CD4-positive, CD25-positive, alpha-beta regulatory T cell (primary cell): Measurements from ENCODE around the gene BAZ2B. TPM values are rescaled to one million over a fixed set of nuclear protein-coding genes. Genes with fewer than 3 reads are reported as not detected.

ENCODE experiments used
- ATAC-seq, 2 donors: fragments of 150-1000 bp; cut with Tn5 transposase; one replicate each; pipeline ENCODE4 v1.10.0; 2021; ENCODE audit warnings: low read depth in 2 of 2, moderate number of reproducible peaks in 2 of 2, moderate library complexity in 1 of 2
- DNase-seq, 3 donors: peaks; one replicate each; pipeline versions ENCODE4 v3.0.0 to v3.0.0-alpha.2; 2012 to 2022; ENCODE audit warnings: mixed read lengths in 1 of 3
- H3K27ac ChIP-seq: one replicate; pipeline ENCODE4 v1.7.0; 2013; ENCODE audit warnings: mild to moderate bottlenecking, low read length; ENCODE audit not compliant: insufficient read depth, poor library complexity, severe bottlenecking
- H3K27me3 ChIP-seq: one replicate; pipeline ENCODE4 v1.7.0; 2013; ENCODE audit warnings: low read length; ENCODE audit not compliant: control insufficient read depth, insufficient read depth
- H3K36me3 ChIP-seq: one replicate; pipeline ENCODE4 v1.7.0; 2013; ENCODE audit warnings: mild to moderate bottlenecking, low read length, moderate library complexity; ENCODE audit not compliant: control insufficient read depth, insufficient read depth
- H3K4me1 ChIP-seq: 2 replicates; pipeline ENCODE4 v1.7.0; 2013; ENCODE audit warnings: mild to moderate bottlenecking, low read length; ENCODE audit not compliant: insufficient read depth, control insufficient read depth, poor library complexity, severe bottlenecking
- H3K4me3 ChIP-seq: one replicate; pipeline ENCODE4 v1.7.0; 2013; ENCODE audit warnings: low read depth, mild to moderate bottlenecking, low read length, moderate library complexity
- H3K9me3 ChIP-seq, 2 experiments: 1 replicate in 1 of 2; 2 replicates in 1 of 2; pipeline ENCODE4 v1.7.0; 2013; ENCODE audit warnings: low read length in 2 of 2, mild to moderate bottlenecking in 1 of 2, moderate library complexity in 1 of 2; ENCODE audit not compliant: control insufficient read depth in 2 of 2
- H3K27ac Mint-ChIP-seq, 3 donors: one replicate each; pipeline ENCODE4 v1.8.0; 2020 to 2022; ENCODE audit warnings: mild to moderate bottlenecking in 3 of 3, mixed read lengths in 3 of 3, moderate library complexity in 2 of 3
- H3K27me3 Mint-ChIP-seq: one replicate; pipeline ENCODE4 v1.8.0; 2022; ENCODE audit warnings: mild to moderate bottlenecking, mixed read lengths
- H3K36me3 Mint-ChIP-seq: one replicate; pipeline ENCODE4 v1.8.0; 2020; ENCODE audit warnings: mixed read lengths
- H3K4me1 Mint-ChIP-seq, 4 donors: one replicate each; pipeline ENCODE4 v1.8.0; 2020 to 2022; ENCODE audit warnings: mixed read lengths in 4 of 4, mild to moderate bottlenecking in 1 of 4
- H3K4me3 Mint-ChIP-seq, 4 donors: one replicate each; pipeline ENCODE4 v1.8.0; 2020 to 2022; ENCODE audit warnings: mild to moderate bottlenecking in 4 of 4, mixed read lengths in 4 of 4, moderate library complexity in 3 of 4
- H3K9me3 Mint-ChIP-seq, 7 donors: one replicate each; pipeline ENCODE4 v1.8.0; 2020 to 2022; ENCODE audit warnings: mixed read lengths in 7 of 7, mild to moderate bottlenecking in 3 of 7, moderate library complexity in 2 of 7
- polyA plus RNA-seq, 4 donors: library from polyadenylated mRNA; unstranded; fragments of 300-500 nt; fragmentation: Illumina TruSeq; gene quantifications; one replicate each; pipeline ENCODE4 v1.2.3, GENCODE V29; 2021
- total RNA-seq: library from RNA; stranded (reverse); gene quantifications from one replicate; pipeline ENCODE4 v1.2.3, GENCODE V29; 2022

Gene BAZ2B
- total and polyA plus RNA-seq, 5 donors from 2014 or later: 7.8 to 39.6 (median 9.6) TPM

DNA sequence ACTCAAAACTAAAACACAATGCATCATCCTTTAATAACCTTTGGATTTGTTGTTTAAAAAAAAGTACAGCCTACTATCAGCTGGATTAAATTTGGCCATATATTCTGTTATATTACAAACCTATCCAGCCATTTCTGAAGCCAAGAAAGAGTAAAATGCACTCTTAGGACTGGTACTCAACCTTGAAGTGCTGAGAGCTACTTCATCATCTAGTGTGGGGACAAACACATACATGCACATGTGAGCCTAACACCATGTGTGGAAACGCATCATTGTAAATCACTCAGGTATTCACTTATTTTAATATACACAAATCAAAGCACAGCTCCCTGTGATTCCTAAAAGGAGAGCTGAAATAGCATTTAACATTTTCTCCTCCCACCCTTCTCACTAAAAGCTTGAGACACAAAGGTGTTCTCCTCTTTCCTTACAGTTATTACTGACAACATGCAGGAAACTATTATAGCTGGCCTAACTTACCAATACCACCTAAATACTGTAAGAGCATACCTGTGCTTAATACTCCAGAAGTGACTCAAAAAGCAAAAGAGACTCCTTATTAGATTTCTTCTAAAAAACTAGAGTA lies 7.5 kb downstream of the BAZ2B start:
- no peaks in the 10 kb centered on the region for H3K36me3 Mint-ChIP-seq
- H3K4me3 Mint-ChIP-seq: no peak overlapping the region
- no peaks in the 10 kb centered on the region for H3K9me3 Mint-ChIP-seq

DNA sequence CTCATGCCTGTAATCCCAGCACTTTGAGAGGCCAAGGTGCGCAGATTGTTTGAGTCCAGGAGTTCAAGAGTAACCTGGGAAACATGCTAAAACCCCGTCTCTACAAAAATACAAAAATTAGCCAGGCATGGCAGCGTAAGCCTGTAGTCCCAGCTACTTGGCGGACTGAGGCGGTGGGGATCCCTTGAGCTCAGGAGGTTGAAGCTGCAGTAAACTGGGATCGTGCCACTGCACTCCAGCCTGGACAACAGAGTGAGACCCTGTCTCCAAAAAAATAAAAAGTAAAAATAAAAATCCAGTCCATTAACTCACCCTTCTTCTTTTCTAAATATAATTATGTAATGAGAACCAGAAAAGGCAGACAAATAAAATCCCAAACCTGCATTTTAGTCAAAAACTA lies 8.2 kb downstream of the BAZ2B start:
- DNase-seq (no peak), ATAC-seq (no peak)
- Histone ChIP-seq H3K9me3 (no peaks in the 10 kb centered on the region), H3K27me3 (no peaks in the 10 kb centered on the region), H3K27ac (no peak overlapping the region), H3K36me3 (no peaks in the 10 kb centered on the region), H3K4me1 (no peaks in the 10 kb centered on the region), H3K4me3 (no peak overlapping the region)
- H3K36me3 Mint-ChIP-seq: no peaks in the 10 kb centered on the region
- no peaks in the 10 kb centered on the region for H3K9me3 Mint-ChIP-seq
- peaks cover 0 to 3% (median 0%) of the 10 kb centered on the region in 4 donors for H3K4me1 Mint-ChIP-seq
- H3K4me3 Mint-ChIP-seq: no peak overlapping the region
- H3K27ac Mint-ChIP-seq: no peak overlapping the region
- H3K27me3 Mint-ChIP-seq: no peaks in the 10 kb centered on the region

More for the DNA sequence above, 7.5 kb downstream of the BAZ2B start:
- no peaks in the 10 kb centered on the region for H3K9me3 ChIP-seq
- Mint-ChIP-seq H3K4me1 (peaks cover 0 to 3% (median 0%) of the 10 kb centered on the region in 4 donors), H3K27ac (no peak overlapping the region), H3K27me3 (no peaks in the 10 kb centered on the region)
- no peaks in the 10 kb centered on the region for H3K27me3 ChIP-seq
- H3K4me3 ChIP-seq: no peak overlapping the region
- DNase-seq (no peak), ATAC-seq (no peak)
- no peaks in the 10 kb centered on the region for H3K4me1 ChIP-seq
- no peak overlapping the region for H3K27ac ChIP-seq
- H3K36me3 ChIP-seq: no peaks in the 10 kb centered on the region

DNA sequence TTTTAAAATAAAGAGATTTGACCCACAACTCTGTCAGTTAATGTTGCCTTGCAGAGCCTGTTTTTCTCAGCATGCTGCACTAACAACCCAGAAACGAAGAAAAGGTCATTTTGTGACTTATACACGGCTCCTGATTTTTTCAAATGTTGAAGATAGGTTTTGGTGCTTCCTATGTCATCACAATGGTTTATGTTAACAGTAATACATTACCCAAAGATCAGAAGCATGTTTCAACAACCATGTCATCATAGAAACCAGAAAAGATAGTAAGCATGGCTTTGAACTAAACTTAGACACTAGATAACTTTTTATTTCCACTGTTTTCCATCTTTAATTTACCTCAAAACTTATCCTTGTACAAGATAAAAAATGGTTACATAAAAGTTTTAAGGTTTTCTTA lies 10.1 kb downstream of the BAZ2B start:
- H3K27me3 ChIP-seq: no peaks in the 10 kb centered on the region
- no peaks in the 10 kb centered on the region for H3K4me1 ChIP-seq
- no peak for ATAC-seq
- H3K4me3 ChIP-seq: no peak overlapping the region
- no peaks in the 10 kb centered on the region for H3K36me3 Mint-ChIP-seq
- H3K36me3 ChIP-seq: no peaks in the 10 kb centered on the region
- H3K9me3 Mint-ChIP-seq: peaks cover 0 to 1% (median 0%) of the 10 kb centered on the region in 7 donors
- no peaks in the 10 kb centered on the region for H3K27me3 Mint-ChIP-seq
- no peak for DNase-seq
- no peak overlapping the region for H3K27ac Mint-ChIP-seq
- H3K9me3 ChIP-seq: no peaks in the 10 kb centered on the region
- H3K4me3 Mint-ChIP-seq: no peak overlapping the region
- H3K27ac ChIP-seq: no peak overlapping the region
- peaks cover 0 to 3% (median 0%) of the 10 kb centered on the region in 4 donors for H3K4me1 Mint-ChIP-seq

DNA sequence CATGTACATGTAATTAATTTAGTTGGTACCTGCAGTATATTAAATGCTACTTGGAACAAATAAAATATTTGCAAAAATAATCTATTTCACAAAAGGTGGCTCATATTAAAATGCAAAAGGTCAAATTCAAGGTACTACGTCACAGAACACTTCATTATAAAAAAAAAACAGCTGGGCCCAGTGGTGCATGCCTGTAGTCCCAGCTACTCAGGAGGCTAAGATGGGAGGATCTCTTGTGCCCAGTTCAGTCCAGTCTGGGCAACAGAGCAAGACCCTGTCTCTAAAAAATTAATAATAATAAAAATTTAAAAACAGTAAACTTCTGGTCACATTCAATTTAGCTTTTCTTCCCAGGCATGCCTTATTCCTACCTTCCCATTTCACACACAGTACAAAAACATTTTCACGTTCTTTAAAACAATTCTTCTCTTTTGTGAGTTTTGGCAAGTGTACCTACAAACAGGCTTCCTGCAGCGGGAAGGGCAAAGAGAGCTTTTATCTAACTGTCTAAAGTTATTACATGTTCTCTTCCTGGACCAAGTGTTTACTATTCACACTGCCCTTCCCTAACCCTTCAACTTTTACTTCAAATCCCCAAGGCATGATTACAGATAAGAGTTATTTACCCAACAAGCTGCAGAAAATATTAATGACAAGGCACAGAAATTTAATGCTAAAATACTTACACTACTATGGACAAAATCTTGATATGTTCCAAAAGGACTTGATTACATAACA lies 10.7 kb downstream of the BAZ2B start:
- no peak for ATAC-seq
- H3K4me1 ChIP-seq: no peaks in the 10 kb centered on the region
- H3K4me3 ChIP-seq: no peak overlapping the region
- Mint-ChIP-seq H3K27ac (peak overlapping the region in 1 of 3 donors; percentile 12), H3K9me3 (peaks cover 0 to 1% (median 0%) of the 10 kb centered on the region in 7 donors), H3K27me3 (no peaks in the 10 kb centered on the region), H3K4me1 (peaks cover 0 to 3% (median 0%) of the 10 kb centered on the region in 4 donors), H3K36me3 (no peaks in the 10 kb centered on the region), H3K4me3 (no peak overlapping the region)
- no peaks in the 10 kb centered on the region for H3K27me3 ChIP-seq
- H3K27ac ChIP-seq: no peak overlapping the region
- no peaks in the 10 kb centered on the region for H3K9me3 ChIP-seq
- DNase-seq: no peak
- H3K36me3 ChIP-seq: no peaks in the 10 kb centered on the region

DNA sequence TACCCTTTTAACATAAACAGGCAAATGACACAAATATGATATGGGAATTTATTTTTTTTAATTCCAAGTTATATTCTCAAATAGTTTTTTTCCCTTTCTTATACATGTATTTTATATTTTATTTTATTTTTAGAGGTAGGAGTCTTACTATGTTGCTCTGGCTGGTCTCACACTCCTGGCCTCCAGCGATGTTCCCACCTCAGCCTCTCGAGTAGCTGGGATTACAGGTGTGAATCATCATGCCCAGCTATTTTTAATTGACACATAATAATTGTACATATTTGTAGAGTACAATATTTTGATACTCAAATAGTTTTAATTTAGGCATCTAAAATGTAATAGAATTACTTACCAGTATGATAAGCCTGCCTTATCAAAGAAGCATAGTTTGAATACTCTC lies 12.2 kb downstream of the BAZ2B start:
- Mint-ChIP-seq H3K27ac (no peak overlapping the region), H3K36me3 (no peaks in the 10 kb centered on the region), H3K9me3 (peaks cover 0 to 1% (median 0%) of the 10 kb centered on the region in 7 donors), H3K4me3 (no peak overlapping the region), H3K27me3 (no peaks in the 10 kb centered on the region), H3K4me1 (peaks cover 0 to 3% (median 0%) of the 10 kb centered on the region in 4 donors)
- Histone ChIP-seq H3K9me3 (no peaks in the 10 kb centered on the region), H3K36me3 (no peaks in the 10 kb centered on the region), H3K27ac (no peak overlapping the region), H3K4me1 (no peaks in the 10 kb centered on the region), H3K4me3 (no peak overlapping the region), H3K27me3 (no peaks in the 10 kb centered on the region)
- no peak for DNase-seq
- no peak for ATAC-seq

DNA sequence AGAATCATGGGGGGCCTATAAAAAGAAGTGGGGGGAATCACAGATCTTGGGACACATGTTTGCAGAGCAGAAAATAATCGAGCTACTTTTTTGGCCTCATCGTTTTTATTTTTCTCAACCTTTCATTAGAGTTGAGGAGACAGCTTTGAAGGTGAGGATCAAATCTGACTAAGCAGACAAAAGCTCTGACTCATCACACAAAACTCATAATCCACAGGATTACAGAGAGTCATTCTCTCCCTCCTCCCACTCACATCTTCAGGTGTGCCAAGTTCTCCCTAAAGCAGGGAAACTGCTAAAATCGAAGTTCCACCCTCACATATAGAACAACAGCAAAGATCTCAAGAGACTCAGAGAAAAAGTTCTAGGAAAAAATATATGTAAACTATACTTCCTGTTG lies 15.6 kb downstream of the BAZ2B start:
- H3K9me3 ChIP-seq: no peaks in the 10 kb centered on the region
- no peaks in the 10 kb centered on the region for H3K36me3 ChIP-seq
- Mint-ChIP-seq H3K9me3 (peaks cover 0 to 1% (median 0%) of the 10 kb centered on the region in 7 donors), H3K4me1 (peaks cover 0 to 1% (median 0%) of the 10 kb centered on the region in 4 donors), H3K4me3 (no peak overlapping the region), H3K27ac (peak overlapping the region in 1 of 3 donors; percentile 5), H3K27me3 (no peaks in the 10 kb centered on the region), H3K36me3 (no peaks in the 10 kb centered on the region)
- ATAC-seq: no peak
- no peak overlapping the region for H3K4me3 ChIP-seq
- no peak for DNase-seq
- H3K27me3 ChIP-seq: no peaks in the 10 kb centered on the region
- H3K4me1 ChIP-seq: no peaks in the 10 kb centered on the region
- H3K27ac ChIP-seq: no peak overlapping the region

DNA sequence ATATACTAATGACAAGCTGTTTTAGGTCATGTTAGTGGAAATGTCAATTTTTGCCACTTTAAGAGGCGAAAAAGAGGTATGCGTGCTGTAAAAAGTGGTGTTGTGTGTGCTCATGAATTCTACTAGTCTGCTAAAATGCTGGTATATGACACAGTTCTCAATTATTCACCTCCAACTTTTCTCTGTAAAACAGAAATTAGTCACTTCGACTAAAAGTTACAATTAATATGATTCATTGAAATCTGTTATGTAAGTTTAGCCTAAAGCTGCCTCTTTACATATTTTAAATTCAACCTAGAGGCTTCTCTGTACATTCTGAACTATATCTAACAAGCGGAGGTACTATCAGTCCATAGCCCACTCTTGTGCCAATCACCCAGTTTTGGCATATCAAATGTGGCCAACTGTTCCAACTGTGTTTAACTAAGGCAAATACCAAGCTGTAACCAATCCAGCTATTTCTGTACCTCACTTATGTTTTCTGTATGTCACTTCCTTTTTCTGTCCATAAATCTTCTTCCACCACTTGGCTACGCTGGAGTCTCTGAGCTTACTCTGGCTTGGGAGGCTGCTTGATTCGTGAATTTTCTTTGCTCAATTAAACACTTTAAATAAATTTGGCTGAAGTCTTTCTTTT lies 20.8 kb downstream of the BAZ2B start:
- H3K9me3 ChIP-seq: no peaks in the 10 kb centered on the region
- no peak overlapping the region for H3K27ac ChIP-seq
- no peaks in the 10 kb centered on the region for H3K4me1 Mint-ChIP-seq
- H3K4me1 ChIP-seq: no peaks in the 10 kb centered on the region
- no peaks in the 10 kb centered on the region for H3K9me3 Mint-ChIP-seq
- H3K4me3 Mint-ChIP-seq: no peak overlapping the region
- peak overlapping the region in 1 of 3 donors; percentile 58 for H3K27ac Mint-ChIP-seq
- H3K36me3 ChIP-seq: no peaks in the 10 kb centered on the region
- no peak for DNase-seq
- H3K27me3 ChIP-seq: no peaks in the 10 kb centered on the region
- H3K27me3 Mint-ChIP-seq: no peaks in the 10 kb centered on the region
- H3K36me3 Mint-ChIP-seq: no peaks in the 10 kb centered on the region
- no peak overlapping the region for H3K4me3 ChIP-seq
- ATAC-seq: no peak
